Glutamatergic neuron (in vitro differentiated cells): ENCODE data around the gene VEPH1. TPM values are rescaled to one million over a fixed set of nuclear protein-coding genes. Genes with fewer than 3 reads are reported as not detected.

ENCODE experiments used
- DNase-seq: peaks from one replicate; pipeline ENCODE4 v3.0.0; 2022
- H3K27ac Mint-ChIP-seq: one replicate; pipeline ENCODE4 v1.8.0; 2020; ENCODE audit warnings: mild to moderate bottlenecking, mixed read lengths, inconsistent platforms; ENCODE audit not compliant: unreplicated experiment
- H3K27me3 Mint-ChIP-seq: one replicate; pipeline ENCODE4 v1.8.0; 2020; ENCODE audit warnings: mild to moderate bottlenecking, moderate library complexity, mixed read lengths, inconsistent platforms; ENCODE audit not compliant: unreplicated experiment
- H3K36me3 Mint-ChIP-seq: one replicate; pipeline ENCODE4 v1.8.0; 2020; ENCODE audit warnings: mild to moderate bottlenecking, mixed read lengths, inconsistent platforms; ENCODE audit not compliant: unreplicated experiment
- H3K4me1 Mint-ChIP-seq: one replicate; pipeline ENCODE4 v1.8.0; 2020; ENCODE audit warnings: mild to moderate bottlenecking, low read depth, mixed read lengths, inconsistent platforms; ENCODE audit not compliant: unreplicated experiment
- H3K4me3 Mint-ChIP-seq: one replicate; pipeline ENCODE4 v1.8.0; 2020; ENCODE audit warnings: mild to moderate bottlenecking, mixed read lengths, inconsistent platforms; ENCODE audit not compliant: unreplicated experiment
- H3K9me3 Mint-ChIP-seq: one replicate; pipeline ENCODE4 v1.8.0; 2020; ENCODE audit warnings: mild to moderate bottlenecking, moderate library complexity, mixed read lengths, inconsistent platforms; ENCODE audit not compliant: unreplicated experiment
- total RNA-seq: library from RNA; stranded (reverse); fragmentation: NEBNext Ultra II Directional; extraction: Animal tissue kit (Norgen Biotek cat#: 25700); gene quantifications from one replicate; pipeline ENCODE4 v1.2.1, GENCODE V29; 2021; ENCODE audit not compliant: unreplicated experiment
- TF ChIP-seq, protein P1 (sequence below): fragments of 200-600 bp; sonication (generic); IDR thresholded peaks from one replicate; pipeline ENCODE4 v1.5.0; 2021; ENCODE audit not compliant: partially characterized antibody, unreplicated experiment

Gene VEPH1
- total RNA-seq, 1 donor from 2014 or later = 9.3 TPM

DNA sequence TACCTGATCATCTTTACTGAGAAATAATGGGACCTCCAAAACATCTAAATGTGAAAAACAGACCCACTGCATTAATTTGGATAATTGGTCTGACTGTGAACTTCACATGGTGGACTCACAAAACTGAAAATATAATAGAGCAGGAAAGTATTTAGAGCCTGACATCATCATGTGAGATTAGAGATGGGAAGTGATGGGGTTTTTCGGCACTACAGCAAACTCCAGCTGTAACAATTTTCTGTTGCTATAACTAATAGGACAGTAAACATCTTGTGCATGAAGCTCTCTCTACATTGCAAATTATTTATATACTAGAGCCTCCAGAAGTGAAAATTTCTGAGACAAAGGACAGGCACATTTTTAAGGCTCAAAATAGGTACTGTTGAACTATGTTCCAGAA, 32.2 kb downstream of the VEPH1 start:
- Mint-ChIP-seq H3K36me3 (no peaks in the 10 kb centered on the region), H3K27me3 (no peaks in the 10 kb centered on the region), H3K4me1 (no peaks in the 10 kb centered on the region), H3K9me3 (no peaks in the 10 kb centered on the region), H3K27ac (no peak overlapping the region), H3K4me3 (no peak overlapping the region)
- no peak for DNase-seq
- TF ChIP-seq, protein P1, sequence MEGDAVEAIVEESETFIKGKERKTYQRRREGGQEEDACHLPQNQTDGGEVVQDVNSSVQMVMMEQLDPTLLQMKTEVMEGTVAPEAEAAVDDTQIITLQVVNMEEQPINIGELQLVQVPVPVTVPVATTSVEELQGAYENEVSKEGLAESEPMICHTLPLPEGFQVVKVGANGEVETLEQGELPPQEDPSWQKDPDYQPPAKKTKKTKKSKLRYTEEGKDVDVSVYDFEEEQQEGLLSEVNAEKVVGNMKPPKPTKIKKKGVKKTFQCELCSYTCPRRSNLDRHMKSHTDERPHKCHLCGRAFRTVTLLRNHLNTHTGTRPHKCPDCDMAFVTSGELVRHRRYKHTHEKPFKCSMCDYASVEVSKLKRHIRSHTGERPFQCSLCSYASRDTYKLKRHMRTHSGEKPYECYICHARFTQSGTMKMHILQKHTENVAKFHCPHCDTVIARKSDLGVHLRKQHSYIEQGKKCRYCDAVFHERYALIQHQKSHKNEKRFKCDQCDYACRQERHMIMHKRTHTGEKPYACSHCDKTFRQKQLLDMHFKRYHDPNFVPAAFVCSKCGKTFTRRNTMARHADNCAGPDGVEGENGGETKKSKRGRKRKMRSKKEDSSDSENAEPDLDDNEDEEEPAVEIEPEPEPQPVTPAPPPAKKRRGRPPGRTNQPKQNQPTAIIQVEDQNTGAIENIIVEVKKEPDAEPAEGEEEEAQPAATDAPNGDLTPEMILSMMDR = no peak

DNA sequence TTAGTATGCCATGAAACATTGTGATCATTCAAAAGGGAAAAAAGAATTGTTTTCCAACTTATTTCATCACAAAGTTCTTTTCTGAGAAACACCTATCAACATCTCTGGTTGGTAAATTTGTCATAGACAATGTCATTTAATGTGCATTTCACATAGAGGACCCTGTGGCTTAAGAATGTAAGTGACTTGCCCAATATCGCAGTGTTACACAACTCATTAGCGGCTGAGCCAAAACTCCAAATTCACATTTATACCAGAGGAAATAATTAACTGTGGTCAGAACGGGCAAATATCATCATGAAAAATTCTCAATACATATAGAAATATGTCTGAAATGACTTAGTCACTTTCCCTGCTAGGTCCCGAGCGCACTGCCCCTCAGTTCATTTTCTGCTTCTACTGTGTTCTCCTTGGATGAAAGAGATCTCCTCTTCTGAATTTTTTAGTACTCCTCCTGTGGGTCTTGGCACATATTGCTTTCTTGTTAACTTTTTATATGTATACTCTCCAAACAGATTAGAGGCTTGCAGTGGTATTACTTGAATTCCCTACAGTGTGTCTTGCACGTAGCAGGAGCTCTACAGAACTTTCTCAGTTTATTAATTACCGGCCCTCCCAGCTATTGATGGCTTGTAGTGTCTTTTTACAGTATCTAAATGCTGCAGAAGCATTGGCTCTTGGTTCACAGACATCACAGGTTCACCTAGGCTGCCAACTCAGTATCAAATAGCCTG, 33.5 kb downstream of the VEPH1 start:
- DNase-seq = no peak
- no peaks in the 10 kb centered on the region for H3K4me1 Mint-ChIP-seq
- H3K36me3 Mint-ChIP-seq = no peaks in the 10 kb centered on the region
- TF ChIP-seq, protein P1 = no peak
- H3K27ac Mint-ChIP-seq = no peak overlapping the region
- H3K9me3 Mint-ChIP-seq = no peaks in the 10 kb centered on the region
- H3K4me3 Mint-ChIP-seq = no peak overlapping the region
- H3K27me3 Mint-ChIP-seq = no peaks in the 10 kb centered on the region

DNA sequence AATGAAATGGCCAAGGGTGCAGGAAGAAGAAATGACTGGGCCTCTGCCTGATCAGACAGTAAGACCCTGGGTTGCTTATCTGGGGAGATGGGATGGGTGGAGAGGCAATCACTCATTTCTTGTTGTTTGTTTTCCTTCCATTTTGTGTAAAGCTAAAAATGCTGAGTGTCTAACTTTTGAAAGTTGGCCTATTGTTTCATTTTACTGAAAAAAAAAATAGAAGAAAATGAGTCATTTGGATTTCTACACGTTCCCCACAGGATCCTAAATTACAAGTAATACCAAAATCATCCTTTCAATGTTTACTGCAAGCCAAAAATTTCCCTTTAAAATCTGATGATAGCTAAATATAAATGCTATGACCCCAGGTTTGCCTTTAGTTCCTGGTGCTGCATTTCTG, 36.0 kb downstream of the VEPH1 start:
- TF ChIP-seq, protein P1 = no peak
- no peaks in the 10 kb centered on the region for H3K36me3 Mint-ChIP-seq
- H3K27ac Mint-ChIP-seq = no peak overlapping the region
- H3K27me3 Mint-ChIP-seq = no peaks in the 10 kb centered on the region
- no peak overlapping the region for H3K4me3 Mint-ChIP-seq
- H3K9me3 Mint-ChIP-seq = no peaks in the 10 kb centered on the region
- H3K4me1 Mint-ChIP-seq = no peaks in the 10 kb centered on the region
- no peak for DNase-seq

DNA sequence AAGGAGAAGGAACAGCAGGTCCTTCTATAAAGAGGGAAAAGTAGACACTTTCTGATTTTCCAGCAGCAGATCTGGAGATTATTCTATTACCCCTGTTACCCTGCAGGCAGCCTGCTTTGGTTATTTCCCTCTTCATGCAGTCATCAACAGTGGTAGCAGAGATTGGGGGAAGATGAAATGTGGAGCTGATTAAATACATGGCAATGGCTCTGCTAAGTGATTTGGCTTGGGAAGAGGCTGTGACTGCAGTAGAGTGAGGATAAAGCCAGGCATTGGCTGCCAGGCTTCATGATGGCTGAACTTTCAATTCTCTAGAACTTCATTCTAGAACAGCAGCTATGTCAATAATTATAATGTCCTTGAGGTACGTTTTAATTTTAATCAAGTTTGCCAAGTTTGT, 37.5 kb downstream of the VEPH1 start:
- Mint-ChIP-seq H3K4me3 (no peak overlapping the region), H3K27me3 (no peaks in the 10 kb centered on the region), H3K9me3 (no peaks in the 10 kb centered on the region), H3K4me1 (no peaks in the 10 kb centered on the region), H3K27ac (no peak overlapping the region), H3K36me3 (no peaks in the 10 kb centered on the region)
- TF ChIP-seq, protein P1 = no peak
- DNase-seq = no peak

DNA sequence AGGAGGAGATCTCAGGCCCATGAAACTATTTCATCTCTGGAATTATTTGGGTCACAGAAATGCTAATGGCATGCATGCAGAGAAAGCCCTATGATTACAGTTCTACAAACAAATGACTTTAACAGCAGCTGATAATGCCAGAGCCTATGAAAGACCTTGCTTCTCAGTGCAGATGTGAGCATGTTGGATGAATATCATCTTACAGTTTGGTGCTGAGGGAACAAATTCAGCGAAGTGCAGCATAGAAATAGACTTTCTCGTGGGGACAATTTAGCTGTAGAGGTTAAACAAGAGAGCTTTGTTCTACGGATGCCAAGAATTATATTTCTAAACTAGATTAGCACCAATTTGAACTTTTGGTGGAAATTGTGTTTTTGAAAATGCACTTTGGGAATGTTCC, 38.9 kb downstream of the VEPH1 start:
- H3K9me3 Mint-ChIP-seq = no peaks in the 10 kb centered on the region
- no peak overlapping the region for H3K4me3 Mint-ChIP-seq
- H3K27me3 Mint-ChIP-seq = no peaks in the 10 kb centered on the region
- TF ChIP-seq, protein P1 = no peak
- H3K36me3 Mint-ChIP-seq = no peaks in the 10 kb centered on the region
- no peaks in the 10 kb centered on the region for H3K4me1 Mint-ChIP-seq
- H3K27ac Mint-ChIP-seq = no peak overlapping the region
- DNase-seq = no peak
